BJ (cell line): ENCODE results near the gene UQCR11. TPM values are rescaled to one million over a fixed set of nuclear protein-coding genes. Genes with fewer than 3 reads are reported as not detected.

Experiments used
- CTCF ChIA-PET: fragments of 350-600 bp; formaldehyde crosslinking; extraction: SDS; loops from one replicate; lab custom pipeline; 2021; ENCODE audit warnings: antibody characterized with exemption, inconsistent platforms; lab: Yijun Ruan, JAX
- POLR2A ChIA-PET: fragments of 300-600 bp; sonication (Branson Sonifier 250); formaldehyde crosslinking; extraction: SDS; loops from one replicate; lab custom pipeline; 2021; ENCODE audit warnings: antibody characterized with exemption; lab: Charles Lee
- DNase-seq: peaks from one replicate; pipeline ENCODE4 v3.0.0-alpha.2; 2011; ENCODE audit warnings: low read depth
- H3K27me3 ChIP-seq: 2 replicates; pipeline ENCODE4 v1.6.0; 2011; ENCODE audit warnings: low read length; ENCODE audit not compliant: control insufficient read depth, insufficient read depth
- H3K36me3 ChIP-seq: 2 replicates; pipeline ENCODE4 v1.5.1; 2011; ENCODE audit warnings: low read length; ENCODE audit not compliant: control insufficient read depth, insufficient read depth
- H3K4me3 ChIP-seq: 2 replicates; pipeline ENCODE4 v1.5.1; 2011; ENCODE audit warnings: low read depth, mild to moderate bottlenecking, control low read depth, low read length
- CTCF ChIP-seq: IDR thresholded peaks from 2 replicates; pipeline ENCODE4 v1.5.1; 2011; ENCODE audit warnings: low read depth, mild to moderate bottlenecking, control low read depth, inconsistent platforms, low read length, moderate library complexity; ENCODE audit not compliant: insufficient read depth
- polyA plus RNA-seq: library from polyadenylated mRNA; depleted of rRNA; stranded (reverse); fragments of >200 nt; gene quantifications from 2 replicates; pipeline ENCODE4 v1.2.3, GENCODE V29; 2011

Gene UQCR11
- polyA plus RNA-seq, 1 experiment: 213 TPM

- peaks cover 49% of the 10 kb centered on the region for H3K36me3 ChIP-seq
- H3K4me3 ChIP-seq: no peak overlapping the region
- no peak for DNase-seq
- H3K27me3 ChIP-seq: no peaks in the 10 kb centered on the region
- ChIA-PET CTCF (interaction anchor here (1.0 kb wide), 1 partner anchor 58 kb away, joined by 3 read pairs; no protein-coding TSS in a partner anchor), POLR2A (no interaction called here)
- no peak for TF ChIP-seq CTCF
Measured at GRCh38 chr19:1613808-1614570, 8.7 kb upstream of the UQCR11 start.

- TF ChIP-seq CTCF: no peak
- Histone ChIP-seq H3K4me3 (no peak overlapping the region), H3K27me3 (no peaks in the 10 kb centered on the region), H3K36me3 (peaks cover 49% of the 10 kb centered on the region)
- no peak for DNase-seq
- ChIA-PET POLR2A (no interaction called here), CTCF (interaction anchor here (1.0 kb wide), 1 partner anchor 58 kb away, joined by 3 read pairs; no protein-coding TSS in a partner anchor)
Measured at GRCh38 chr19:1613146-1613545, 7.9 kb upstream of the UQCR11 start.

GRCh38 chr19:1612114-1613086, 7.1 kb upstream of the UQCR11 start:
- no peak for DNase-seq
- POLR2A ChIA-PET: no interaction called here
- TF ChIP-seq CTCF: no peak
- CTCF ChIA-PET: interaction anchor here (1.0 kb wide), 1 partner anchor 59 kb away, joined by 3 read pairs; no protein-coding TSS in a partner anchor
- H3K4me3 ChIP-seq: no peak overlapping the region
- H3K36me3 ChIP-seq: peaks cover 47% of the 10 kb centered on the region
- H3K27me3 ChIP-seq: no peaks in the 10 kb centered on the region

- H3K4me3 ChIP-seq: no peak overlapping the region
- peaks cover 45% of the 10 kb centered on the region for H3K36me3 ChIP-seq
- TF ChIP-seq CTCF: no peak
- no peak for DNase-seq
- H3K27me3 ChIP-seq: no peaks in the 10 kb centered on the region
- ChIA-PET CTCF (no interaction called here), POLR2A (no interaction called here)
Measured at GRCh38 chr19:1611353-1611752, 6.1 kb upstream of the UQCR11 start.

- CTCF ChIA-PET: interaction anchor here (1.1 kb wide), 1 partner anchor 14 kb away, joined by 3 read pairs; no protein-coding TSS in a partner anchor
- POLR2A ChIA-PET: no interaction called here
- no peak for TF ChIP-seq CTCF
- H3K36me3 ChIP-seq: peaks cover 45% of the 10 kb centered on the region
- no peak overlapping the region for H3K4me3 ChIP-seq
- no peak for DNase-seq
- H3K27me3 ChIP-seq: no peaks in the 10 kb centered on the region
Measured at GRCh38 chr19:1610579-1610978, 5.3 kb upstream of the UQCR11 start.
